GM21526 (cell line): ENCODE measurements around the gene CDCP2.

ENCODE experiments used
- ATAC-seq: cut with Tn5 transposase; IDR thresholded peaks from one replicate; pipeline ENCODE4 v1.9.1; 2021; ENCODE audit warnings: moderate library complexity; ENCODE audit not compliant: unreplicated experiment, low FRiP score

Gene CDCP2

DNA sequence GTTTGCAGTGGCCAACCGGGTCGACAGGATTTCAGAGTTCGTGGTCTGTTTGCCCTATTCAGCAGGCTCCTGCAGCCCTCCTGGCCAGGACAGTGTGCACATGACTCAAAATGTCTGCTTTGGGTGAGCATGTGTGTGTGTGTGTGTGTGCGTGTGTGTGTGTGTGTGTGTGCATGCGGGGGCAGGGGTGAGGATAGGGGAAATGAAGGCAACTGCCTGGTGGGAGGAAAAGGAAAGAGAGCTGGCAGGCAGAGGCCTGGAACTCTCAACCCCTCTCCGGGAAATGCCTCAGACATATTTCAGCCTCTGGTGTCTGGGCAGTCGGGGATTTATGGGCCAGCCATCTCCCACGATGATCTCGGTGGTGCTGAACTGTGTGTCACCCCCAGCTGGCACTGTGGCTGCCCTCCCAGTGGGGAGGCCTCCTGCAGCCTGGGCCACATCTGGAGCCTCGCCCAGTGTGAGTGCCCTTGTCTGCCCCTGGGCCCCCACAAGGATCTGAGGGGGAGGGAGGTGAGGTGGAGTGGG, 15.2 kb downstream of the CDCP2 start:
- no peak for ATAC-seq

DNA sequence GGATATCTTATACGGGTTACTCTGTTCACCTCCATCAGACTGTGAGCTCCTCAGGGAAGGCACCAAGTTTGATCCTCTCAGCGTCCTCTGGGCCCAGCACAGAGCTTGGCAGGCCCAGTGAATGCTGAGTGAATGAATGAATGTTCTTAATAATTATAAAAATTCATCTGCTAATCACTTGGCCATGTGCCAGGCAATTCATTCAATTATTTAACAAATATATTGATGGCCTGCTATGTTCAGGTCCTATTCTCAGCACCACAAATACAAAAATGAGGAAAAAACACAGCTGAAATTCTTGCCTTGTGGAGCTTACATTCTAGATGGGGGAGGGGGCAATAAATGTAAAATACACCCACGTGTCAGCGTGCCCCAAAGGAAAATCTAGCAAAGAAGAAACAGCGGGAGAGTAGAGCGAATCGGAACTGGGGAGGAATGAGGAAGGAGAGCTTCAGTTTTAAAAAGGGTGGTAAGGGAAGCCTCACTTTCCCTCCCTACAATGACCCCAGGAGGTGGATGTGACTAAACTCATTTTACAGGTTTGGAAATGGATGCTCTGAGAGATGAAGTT, 15.8 kb downstream of the CDCP2 start:
- no peak for ATAC-seq

DNA sequence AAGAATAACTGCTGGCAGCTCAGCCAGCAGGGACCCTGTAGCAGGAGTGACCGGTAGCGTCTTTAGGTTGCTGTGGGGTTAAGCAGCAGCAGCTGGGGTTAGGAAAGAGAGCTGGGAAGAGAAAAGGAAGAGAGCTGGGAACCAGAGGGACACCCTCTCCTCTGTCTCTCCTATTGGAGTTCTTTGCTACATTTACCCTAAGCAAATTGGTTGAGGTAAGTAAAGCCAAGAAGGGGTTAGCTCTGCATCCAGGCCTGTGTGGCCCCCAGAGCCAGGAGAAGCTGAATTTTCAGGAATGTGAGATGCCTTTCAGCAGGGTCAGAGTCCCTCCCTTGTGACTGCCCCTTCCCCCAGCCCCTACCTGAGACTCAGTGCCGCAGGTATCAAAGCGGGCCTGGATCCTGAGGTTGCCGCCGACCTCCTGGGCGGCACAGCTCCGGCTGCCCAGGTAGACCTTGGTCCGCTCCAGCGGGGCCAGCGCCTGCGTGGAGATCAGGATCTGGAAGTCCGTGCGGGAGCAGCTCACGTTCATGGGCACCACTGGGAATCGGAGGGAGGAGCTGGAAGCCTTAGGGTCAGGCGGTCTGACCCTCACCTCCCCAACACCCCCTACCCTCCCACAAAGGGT, 16.4 kb downstream of the CDCP2 start:
- no peak for ATAC-seq

DNA sequence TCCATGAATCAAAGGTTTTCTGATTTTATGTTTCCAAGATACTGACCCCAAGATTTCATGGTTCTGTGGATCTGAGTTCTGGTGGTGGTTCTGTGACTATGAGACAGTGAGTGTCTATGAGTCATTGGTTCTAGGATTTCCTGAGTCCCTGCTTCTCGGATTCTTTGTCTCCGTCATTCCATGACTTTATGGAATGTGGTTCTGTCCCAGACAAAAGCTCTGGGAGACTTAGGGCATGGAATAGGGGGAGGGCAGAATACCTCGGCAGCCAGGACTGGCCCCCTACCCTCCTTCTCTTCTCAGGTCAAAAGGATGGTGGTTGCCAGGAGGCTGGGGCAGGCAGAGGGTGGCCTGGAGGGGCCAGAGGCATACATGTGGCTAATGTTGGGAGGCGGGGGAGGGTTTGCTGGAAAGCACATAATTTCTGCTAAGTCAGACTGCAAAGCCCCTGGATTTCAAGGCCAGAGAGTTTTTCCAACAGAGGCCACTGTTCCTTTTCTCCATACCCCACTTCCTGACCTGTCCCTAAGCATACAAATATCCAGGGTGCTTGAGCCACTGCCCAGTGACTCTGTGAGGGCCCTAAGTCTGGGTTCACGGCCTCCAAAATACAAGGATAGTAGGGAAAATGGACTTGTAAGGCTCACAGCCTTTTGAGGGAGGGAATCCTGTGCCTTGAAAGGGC, 17.2 kb downstream of the CDCP2 start:
- no peak for ATAC-seq

DNA sequence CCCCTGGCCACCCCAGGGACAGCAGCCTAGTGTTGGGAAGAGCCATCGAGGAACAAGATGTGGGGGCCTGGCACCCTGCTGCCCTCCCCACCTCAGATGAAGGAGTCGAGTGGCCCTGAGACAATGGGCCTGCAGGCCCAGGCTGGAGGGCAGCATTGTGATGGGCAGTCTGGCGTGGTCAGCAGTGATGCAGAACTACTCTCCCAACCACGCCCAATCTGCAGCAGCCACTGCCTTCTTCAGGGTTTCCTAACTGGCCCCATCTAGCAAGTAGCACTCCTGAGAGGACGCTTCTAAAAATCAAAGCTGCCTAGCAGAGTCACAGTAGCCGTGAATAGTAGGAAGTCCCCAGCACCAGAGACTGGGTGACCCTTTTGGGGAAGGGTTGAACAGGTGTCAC, 18.5 kb downstream of the CDCP2 start:
- ATAC-seq: no peak

DNA sequence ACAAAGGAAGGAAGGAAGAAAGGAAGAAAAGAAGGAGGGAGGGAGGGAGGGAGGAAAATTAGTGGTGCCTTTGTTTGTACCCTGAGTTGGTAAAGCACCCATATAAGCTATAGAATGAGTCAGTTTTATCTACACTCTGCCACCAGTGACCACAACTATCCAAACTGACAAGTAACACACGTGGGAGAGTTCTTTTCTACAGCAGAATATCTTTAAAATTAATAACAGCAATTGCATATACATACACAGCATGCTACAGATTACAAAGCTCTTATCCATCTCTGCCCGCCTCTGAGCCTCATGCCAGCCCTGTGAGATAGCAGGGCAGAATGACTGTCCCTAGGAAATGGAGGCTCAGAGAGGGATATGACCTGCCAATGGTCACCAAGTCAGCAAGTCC, 20.3 kb downstream of the CDCP2 start:
- ATAC-seq: no peak

DNA sequence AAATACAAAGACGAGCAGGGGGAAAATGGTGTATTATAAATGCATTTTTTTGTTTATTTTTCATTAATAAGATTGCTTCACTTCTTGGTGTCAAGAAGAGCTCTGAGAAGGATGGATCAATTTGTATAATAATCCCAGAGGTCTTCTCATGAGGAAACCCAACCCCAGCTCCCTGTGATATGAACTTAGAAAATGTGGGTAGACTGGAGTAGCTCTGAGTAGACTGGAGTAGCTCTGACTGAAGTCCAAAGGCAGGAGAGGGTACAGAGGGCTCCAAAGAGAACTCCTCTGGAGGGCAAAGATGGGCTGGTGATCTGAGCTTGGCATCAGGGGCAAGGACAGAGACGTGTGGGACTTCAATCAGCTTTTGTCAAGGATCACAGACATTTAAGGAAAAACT, 21.4 kb downstream of the CDCP2 start:
- ATAC-seq: no peak

DNA sequence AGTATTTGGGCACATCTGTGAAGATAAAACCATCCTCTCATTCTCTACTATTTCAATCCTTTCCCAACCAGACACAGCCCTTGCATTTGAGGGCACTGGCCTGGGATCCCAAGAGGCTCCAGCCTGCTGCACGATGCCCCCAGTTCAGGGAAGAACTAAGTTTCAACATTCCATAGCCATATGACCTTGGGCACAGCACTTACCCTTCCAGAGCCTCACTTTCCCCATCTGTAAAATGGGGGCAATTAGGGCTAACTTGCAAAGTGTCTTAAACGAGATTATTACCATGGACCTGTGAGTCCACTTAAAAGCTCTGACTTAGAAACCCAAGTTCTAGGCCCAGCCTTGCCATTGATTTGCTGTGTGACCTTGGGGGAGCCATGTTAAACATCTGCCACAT, 22.9 kb downstream of the CDCP2 start:
- ATAC-seq: no peak

DNA sequence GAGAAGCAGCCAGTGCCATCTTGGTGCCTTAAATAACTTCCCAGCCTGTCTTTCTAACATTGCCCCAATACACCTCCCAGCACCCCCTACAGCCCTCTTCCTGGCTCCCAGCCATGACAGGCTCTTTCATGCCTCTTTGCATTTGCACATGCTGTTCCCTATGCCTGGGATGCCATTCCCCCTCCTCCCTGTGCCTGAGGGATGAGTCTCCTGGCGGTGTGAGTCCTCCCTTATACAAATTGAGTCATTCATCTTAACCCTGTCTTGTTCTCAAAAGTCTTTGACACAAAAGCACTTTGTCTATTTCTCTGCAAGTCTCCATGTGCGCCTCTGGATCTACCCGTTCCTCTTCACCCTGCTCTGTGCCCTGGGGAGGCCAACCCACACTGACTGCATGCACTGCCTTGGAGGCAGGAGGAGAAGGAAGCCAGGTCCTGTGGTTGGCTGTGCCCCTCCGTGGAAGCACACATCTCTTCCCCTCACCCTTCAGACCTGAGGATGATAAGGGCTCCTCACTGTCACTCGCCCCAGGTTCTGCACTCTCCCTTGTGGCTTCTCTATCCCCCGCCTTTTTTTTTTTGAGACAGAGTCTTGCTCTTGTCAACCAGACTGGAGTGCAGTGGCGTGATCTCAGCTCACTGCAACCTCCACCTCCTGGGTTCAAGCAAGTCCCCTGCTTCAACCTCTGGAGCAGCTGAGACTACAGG, 25.1 kb downstream of the CDCP2 start:
- ATAC-seq: no peak

DNA sequence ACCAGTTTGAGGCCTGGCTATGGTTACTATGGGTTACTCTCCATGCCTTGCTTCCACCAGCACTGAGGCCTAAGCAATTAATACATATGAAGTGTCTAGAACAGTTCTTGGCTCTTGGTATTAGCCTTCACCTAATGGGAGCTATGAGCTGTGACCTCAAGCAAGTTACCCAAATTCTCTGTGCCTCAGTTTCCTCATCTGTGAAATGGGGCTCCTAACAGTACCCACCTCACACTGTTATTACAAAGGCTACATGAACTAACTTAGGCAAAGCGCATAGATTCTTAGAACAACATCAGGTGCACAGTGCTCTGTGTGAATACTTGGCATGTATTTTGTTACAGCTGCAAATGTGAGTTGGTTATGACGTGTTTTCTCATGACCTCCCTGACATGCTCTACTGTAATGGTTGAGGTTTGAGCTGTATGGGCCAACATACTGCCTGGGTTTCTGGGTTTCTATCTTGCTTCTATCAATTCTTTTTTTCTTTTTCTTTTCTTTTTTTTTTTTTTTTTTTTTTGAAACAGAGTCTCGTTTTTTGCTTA, 26.5 kb downstream of the CDCP2 start:
- ATAC-seq: no peak

DNA sequence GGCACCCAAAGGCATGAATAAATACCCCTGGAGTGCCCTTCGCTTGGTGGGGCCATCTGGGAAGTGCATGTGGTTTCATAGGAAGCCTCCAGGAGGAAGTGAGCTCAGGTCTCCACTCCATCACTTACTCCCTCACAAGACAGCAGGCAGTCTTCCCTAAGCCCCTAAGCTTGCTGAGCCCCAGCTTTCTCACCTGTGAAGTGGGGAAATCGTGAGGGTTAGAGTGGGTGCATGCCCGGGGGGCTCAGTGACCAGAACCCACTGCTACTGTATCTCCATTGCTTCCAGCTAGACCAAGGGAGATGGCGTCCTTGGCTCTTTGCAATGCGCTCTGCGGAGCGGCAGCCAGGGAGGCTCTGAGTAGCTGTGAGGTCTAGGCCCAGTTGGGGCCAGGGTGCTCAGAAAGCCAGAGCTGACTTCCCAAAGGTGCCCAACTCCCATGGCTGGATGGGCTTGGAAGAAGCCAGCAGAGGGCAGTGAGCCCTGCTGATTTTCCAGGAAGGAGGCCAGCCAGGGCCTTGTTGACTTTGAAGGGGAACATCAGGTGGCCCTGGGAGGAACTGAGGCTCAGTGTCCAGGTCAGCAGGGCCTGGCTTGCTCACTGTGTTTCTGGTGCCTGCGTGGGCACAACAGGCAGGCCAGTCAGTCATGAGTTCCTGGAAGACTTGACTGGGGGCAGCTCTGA, 27.3 kb downstream of the CDCP2 start:
- no peak for ATAC-seq

DNA sequence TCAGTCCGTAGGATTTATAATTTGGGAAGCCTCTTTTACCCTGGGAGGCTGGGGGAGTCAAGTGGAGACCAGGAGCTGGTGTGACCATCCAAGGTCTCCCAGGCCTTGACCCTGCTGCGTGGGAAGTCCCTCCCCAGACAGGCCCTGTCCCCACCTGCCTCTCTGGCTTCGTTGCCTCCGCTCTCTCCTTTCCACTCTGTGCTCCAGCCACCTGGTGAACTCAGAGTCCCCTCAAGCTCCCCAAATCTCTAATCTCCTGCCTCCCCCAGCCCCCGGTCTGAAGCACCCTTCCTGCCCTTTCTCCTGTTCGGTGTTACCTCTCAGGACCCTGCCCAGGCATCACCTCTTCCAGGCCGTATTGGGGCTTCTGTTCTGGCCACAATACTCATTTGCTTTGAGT, 27.9 kb downstream of the CDCP2 start:
- ATAC-seq: no peak

DNA sequence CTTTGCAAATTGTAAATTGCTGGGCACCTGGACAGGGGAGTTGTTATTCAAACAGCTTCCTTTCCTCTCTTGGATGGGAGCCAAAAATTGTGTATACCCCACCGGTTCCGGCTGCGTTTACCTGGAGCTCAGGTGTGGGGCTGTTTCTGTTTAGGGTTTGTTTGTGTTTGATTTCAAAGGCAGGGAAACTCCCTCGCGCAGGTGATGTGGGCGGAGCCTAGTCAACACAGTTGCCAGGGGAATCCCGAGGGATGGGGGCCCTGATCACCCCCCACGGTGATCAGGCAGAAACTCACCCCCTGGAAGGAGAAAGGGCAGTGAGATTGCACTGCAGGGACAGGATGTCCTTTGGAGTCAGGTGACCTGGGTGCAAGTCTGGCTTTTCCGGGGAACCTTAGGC, 28.3 kb downstream of the CDCP2 start:
- ATAC-seq: no peak

DNA sequence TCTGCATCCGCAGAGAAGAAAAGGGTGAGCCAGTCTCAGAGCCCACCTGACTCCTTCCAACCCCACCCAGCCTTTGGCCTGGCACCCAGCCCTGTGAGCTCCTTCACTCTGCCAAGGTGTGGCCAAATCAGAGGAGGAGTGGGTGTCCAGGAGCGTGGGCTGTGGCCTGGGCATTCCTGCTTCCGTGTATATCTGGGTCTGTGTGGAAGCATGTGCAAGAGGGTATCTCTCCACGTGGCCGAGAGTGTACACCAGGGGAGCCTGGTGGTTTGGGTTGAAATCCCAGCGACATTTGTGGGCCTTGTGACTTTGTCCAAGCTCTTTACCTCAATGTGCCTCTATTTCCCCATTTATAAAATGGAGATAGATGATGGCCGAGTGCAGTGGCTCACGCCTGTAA, 29.8 kb downstream of the CDCP2 start:
- no peak for ATAC-seq

DNA sequence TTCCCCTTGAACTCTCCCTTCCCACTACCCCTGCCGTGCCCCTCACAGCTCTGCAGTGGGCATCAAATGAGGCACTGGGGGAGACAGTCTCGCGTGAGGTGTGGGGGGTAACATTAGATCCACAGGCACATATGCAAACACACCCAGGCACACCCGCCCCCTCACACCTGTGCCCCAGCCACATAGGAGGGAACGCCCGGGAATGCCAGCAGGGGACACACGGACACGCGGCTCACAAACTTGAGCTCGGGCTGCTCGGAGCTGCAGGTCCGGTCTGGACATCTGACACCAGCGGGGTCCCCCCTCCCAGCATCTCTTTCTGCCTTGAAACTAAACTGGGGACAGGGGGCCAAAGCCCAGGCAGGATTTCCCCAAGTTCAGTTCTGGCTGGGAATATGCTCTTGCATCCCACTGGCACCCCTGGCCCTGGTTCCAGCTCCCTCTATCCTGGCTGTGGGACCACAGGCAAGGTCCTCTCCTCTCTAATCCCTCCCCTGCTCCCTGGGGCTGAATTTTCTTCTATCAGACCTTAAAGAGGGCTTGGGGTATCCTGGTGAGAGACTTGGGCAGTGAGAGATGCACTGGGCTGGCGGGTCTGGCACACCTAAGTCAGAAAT, 30.6 kb downstream of the CDCP2 start:
- no peak for ATAC-seq

DNA sequence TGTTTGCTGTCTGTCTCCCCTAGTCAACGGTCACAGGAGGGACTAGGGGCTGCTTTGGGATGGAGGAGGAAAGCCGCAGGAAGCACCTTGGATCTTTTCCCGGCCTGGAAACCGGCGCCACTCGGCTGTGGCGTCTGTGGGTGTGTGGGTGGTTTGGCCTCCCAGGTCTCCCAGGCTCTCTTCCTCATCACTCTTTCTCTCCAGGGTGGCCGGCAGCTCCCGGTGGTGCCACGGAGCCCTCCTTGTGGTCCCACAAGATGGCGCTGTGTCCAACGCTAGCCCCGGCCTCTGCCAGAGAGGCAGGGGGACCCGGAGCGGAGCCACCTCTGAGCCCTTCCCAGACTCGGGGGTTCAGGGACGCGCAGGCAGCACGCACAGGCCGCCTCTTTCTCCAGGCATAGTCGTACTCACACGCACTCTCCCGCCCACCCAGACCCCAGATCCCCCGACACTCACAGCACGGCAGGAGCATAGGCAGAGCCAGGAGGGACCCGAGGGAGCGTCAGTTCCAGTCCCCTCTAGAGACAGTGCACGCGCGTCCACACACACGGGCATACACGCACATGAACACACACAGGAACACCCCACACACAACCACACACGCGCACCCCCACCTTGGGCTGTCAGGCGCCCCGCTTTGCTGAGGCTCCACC, 31.2 kb downstream of the CDCP2 start:
- ATAC-seq: no peak

DNA sequence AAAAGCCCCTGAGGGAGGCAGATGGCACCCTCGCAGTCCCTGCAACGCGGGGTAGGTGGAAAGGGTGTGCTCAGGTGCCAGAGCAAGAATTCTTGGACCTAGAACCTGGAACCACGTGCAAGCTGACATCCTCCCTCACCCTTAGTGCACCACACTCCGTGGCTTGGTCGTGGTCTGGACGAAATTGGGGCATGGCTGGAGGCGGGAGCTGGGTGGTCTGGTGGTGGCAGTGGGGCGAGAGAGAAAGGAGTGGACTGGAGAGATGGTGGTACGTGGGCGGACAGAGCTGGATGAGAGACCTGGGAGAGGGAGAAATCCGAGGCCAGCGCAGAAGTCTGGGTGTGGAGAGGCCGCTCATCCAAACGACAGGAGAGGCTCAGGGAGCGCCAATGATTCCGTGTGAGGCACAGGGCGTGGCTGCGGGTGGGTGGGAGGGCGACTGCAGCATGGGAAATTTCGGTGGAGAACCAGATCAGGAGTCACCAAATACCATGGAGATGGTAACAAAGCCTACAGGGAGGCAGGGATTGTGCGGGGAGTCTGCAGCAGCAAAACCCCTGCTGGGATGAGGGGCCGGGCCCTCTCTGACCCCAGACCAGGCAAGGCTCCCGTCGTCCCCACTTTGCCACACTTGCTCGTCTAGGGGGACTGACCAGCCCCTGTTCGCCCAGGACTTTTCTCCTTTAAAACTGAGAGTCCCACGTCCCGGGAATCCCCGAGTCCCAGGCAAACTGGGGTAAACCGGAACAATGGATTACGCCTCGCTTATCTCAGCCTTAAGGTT, 31.9 kb downstream of the CDCP2 start:
- ATAC-seq: no peak

DNA sequence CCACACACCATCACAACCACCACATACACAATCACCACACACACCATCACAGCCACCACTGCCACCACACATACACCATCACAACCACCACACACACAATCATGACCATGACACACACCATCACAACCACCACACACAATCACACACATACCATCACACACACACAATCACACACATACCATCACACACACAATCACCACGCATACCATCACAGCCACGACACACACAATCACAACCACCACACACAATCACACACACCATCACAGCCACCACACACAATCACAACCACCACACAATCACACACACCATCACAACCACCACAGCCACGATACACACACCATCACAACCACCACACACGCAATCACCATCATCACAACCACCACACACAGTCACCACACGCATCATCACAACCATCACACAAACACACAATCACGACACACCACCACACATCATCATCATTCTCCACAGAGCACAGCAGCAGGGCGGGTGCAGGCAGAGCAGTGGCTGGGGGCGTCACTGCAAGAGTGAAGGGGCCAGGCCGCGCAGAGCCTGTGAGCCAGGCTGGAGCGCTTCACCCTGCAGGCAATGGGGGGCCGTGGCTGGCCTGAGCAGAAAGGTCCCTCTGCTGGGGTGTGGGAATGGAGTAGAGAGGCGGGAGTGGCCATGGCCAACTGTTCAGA, 32.6 kb downstream of the CDCP2 start:
- ATAC-seq: no peak
